ENCODE measurements around the gene CCDC116.
A peak's percentile ranks its signal among the peaks of the same experiment; 100 is the strongest.

Gene CCDC116

GRCh38 chr22:21652010-21652546 is 19.5 kb downstream of the CCDC116 start:
- TF ChIP-seq, protein P1, sequence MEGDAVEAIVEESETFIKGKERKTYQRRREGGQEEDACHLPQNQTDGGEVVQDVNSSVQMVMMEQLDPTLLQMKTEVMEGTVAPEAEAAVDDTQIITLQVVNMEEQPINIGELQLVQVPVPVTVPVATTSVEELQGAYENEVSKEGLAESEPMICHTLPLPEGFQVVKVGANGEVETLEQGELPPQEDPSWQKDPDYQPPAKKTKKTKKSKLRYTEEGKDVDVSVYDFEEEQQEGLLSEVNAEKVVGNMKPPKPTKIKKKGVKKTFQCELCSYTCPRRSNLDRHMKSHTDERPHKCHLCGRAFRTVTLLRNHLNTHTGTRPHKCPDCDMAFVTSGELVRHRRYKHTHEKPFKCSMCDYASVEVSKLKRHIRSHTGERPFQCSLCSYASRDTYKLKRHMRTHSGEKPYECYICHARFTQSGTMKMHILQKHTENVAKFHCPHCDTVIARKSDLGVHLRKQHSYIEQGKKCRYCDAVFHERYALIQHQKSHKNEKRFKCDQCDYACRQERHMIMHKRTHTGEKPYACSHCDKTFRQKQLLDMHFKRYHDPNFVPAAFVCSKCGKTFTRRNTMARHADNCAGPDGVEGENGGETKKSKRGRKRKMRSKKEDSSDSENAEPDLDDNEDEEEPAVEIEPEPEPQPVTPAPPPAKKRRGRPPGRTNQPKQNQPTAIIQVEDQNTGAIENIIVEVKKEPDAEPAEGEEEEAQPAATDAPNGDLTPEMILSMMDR (IDR thresholded peaks at IDR 0.05; ENCODE audit: borderline replicate concordance, control extremely low read depth, extremely low read depth, insufficient read depth, missing control alignments), result no peak
- in situ Hi-C loops (cut with MboI; ENCODE audit: low sequenced_read_pairs, unreplicated experiment), result no loop called here
- peak; percentile 95 for DNase-seq (ENCODE audit: low spot score)

- in situ Hi-C loops (cut with MboI; ENCODE audit: low sequenced_read_pairs, unreplicated experiment), result no loop called here
- TF ChIP-seq, protein P1 (IDR thresholded peaks at IDR 0.05; ENCODE audit: borderline replicate concordance, control extremely low read depth, extremely low read depth, insufficient read depth, missing control alignments), result no peak
- DNase-seq (ENCODE audit: low spot score), result no peak
These were observed 20.3 kb downstream of the CCDC116 start for GRCh38 chr22:21652547-21653545.

DNA sequence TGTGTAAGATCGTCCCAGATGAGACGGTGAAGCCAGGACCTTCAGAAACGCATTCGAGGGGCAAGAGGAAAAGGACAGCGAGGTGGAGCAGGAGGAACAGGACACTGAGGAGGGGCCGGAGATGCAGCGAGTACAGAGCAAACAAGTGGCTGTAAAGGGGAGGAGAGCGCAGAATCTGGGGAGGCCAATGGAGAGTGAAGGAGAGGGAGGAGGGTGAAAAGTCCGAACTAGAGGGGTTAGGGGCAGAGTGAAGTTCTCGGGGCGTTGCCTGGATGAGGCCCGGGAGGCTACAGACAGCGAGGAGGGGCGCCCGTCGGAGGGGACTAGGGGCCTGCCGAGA is 24.4 kb downstream of the CCDC116 start:
- TF ChIP-seq, protein P1 (IDR thresholded peaks at IDR 0.05; ENCODE audit: borderline replicate concordance, control extremely low read depth, extremely low read depth, insufficient read depth, missing control alignments), result no peak
- in situ Hi-C loops (cut with MboI; ENCODE audit: low sequenced_read_pairs, unreplicated experiment), result no loop called here
- no peak for DNase-seq (ENCODE audit: low spot score)

GRCh38 chr22:21657360-21658032 is 24.9 kb downstream of the CCDC116 start:
- in situ Hi-C loops (cut with MboI; ENCODE audit: low sequenced_read_pairs, unreplicated experiment), result no loop called here
- peak; percentile 96 for DNase-seq (ENCODE audit: low spot score)
- TF ChIP-seq, protein P1 (IDR thresholded peaks at IDR 0.05; ENCODE audit: borderline replicate concordance, control extremely low read depth, extremely low read depth, insufficient read depth, missing control alignments), result peak; percentile 11

DNA sequence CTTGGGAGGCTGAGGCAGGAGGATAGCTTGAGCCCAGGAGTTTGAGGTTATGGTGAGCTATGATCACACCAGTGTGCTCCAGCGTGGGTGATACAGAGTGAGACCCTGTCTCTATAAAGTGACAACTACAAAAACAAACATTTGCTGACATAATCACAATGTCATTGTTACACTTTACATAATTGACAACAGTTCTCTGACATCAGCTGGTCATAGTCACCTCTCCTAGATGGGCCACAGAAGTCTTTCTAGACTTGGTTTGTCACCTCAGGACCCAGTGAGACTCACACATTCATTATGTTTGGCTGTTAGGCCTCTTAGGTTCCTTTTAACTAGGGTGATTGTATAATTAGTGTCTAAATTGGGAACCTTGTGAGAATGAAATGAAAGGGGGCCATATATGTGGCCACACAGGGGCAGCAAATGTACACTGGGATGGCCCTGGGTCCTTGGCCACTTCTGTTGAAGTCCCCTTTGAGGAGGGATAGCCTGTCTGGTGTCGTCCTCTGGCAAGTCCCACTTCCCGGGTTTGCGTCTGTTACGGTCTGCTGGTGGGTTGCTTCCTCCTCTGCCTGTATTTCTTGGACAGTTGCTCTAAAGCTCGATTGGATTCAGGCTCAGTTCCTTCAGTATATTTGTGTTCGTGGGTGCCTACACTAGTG is 27.4 kb downstream of the CCDC116 start:
- TF ChIP-seq, protein P1 (IDR thresholded peaks at IDR 0.05; ENCODE audit: borderline replicate concordance, control extremely low read depth, extremely low read depth, insufficient read depth, missing control alignments), result peak; percentile 6
- DNase-seq (ENCODE audit: low spot score), result no peak
- in situ Hi-C loops (cut with MboI; ENCODE audit: low sequenced_read_pairs, unreplicated experiment), result no loop called here

GRCh38 chr22:21660904-21661303 is 28.3 kb downstream of the CCDC116 start:
- TF ChIP-seq, protein P1 (IDR thresholded peaks at IDR 0.05; ENCODE audit: borderline replicate concordance, control extremely low read depth, extremely low read depth, insufficient read depth, missing control alignments), result no peak
- no peak for DNase-seq (ENCODE audit: low spot score)
- in situ Hi-C loops (cut with MboI; ENCODE audit: low sequenced_read_pairs, unreplicated experiment), result no loop called here
